ENCODE data around the gene MPHOSPH9.

The MPHOSPH9 gene

GRCh38 chr12:123133701-123134100 is 99.2 kb downstream of the MPHOSPH9 start:
- peaks cover 30% of the 10 kb centered on the region for H3K36me3 ChIP-seq
- no peaks in the 10 kb centered on the region for H4K20me1 ChIP-seq
- H3K9ac ChIP-seq, result no peak overlapping the region
- no peak for TF ChIP-seq Cebpa-rat (IDR thresholded peaks at IDR 0.05)
- peak overlapping the region; percentile 99 for H3K27ac ChIP-seq
- peak overlapping the region; percentile 94 for H3K4me2 ChIP-seq
- H3K9me3 ChIP-seq, result 0 out of 2 replicates have a peak, but pooled peaks cover 7% of the 10 kb centered on the region
- H3K4me3 ChIP-seq, result no peak overlapping the region
- H3K4me1 ChIP-seq, result peaks cover 94% of the 10 kb centered on the region
- H3K27me3 ChIP-seq, result no peaks in the 10 kb centered on the region

- Histone ChIP-seq H3K27ac (peak overlapping the region; percentile 99), H3K27me3 (no peaks in the 10 kb centered on the region), H3K36me3 (peaks cover 28% of the 10 kb centered on the region), H3K9me3 (0 out of 2 replicates have a peak, but pooled peaks cover 7% of the 10 kb centered on the region), H4K20me1 (no peaks in the 10 kb centered on the region), H3K9ac (peak overlapping the region; percentile 85; the same call in 1 of the 2 replicates), H3K4me1 (peaks cover 99% of the 10 kb centered on the region), H3K4me2 (peak overlapping the region; percentile 94), H3K4me3 (no peak overlapping the region)
- TF ChIP-seq Cebpa-rat (IDR thresholded peaks at IDR 0.05), result no peak
Observed at GRCh38 chr12:123132951-123133619, 99.9 kb downstream of the MPHOSPH9 start.

GRCh38 chr12:123131879-123132402 is 101.0 kb downstream of the MPHOSPH9 start:
- H3K4me3 ChIP-seq, result peak overlapping the region; percentile 40
- peaks cover 99% of the 10 kb centered on the region for H3K4me1 ChIP-seq
- peak overlapping the region; percentile 94 for H3K4me2 ChIP-seq
- peaks cover 16% of the 10 kb centered on the region for H3K36me3 ChIP-seq
- no peaks in the 10 kb centered on the region for H3K27me3 ChIP-seq
- H3K9me3 ChIP-seq, result 0 out of 2 replicates have a peak, but pooled peaks cover 8% of the 10 kb centered on the region
- peak overlapping the region; percentile 99 for H3K27ac ChIP-seq
- TF ChIP-seq Cebpa-rat (IDR thresholded peaks at IDR 0.05), result no peak
- no peaks in the 10 kb centered on the region for H4K20me1 ChIP-seq
- H3K9ac ChIP-seq, result peak overlapping the region; percentile 85

GRCh38 chr12:123131291-123131832 is 101.6 kb downstream of the MPHOSPH9 start:
- Histone ChIP-seq H3K4me1 (peaks cover 99% of the 10 kb centered on the region), H3K9ac (peak overlapping the region; percentile 85), H3K4me3 (peak overlapping the region; percentile 40), H4K20me1 (no peaks in the 10 kb centered on the region), H3K36me3 (peaks cover 16% of the 10 kb centered on the region), H3K27me3 (no peaks in the 10 kb centered on the region), H3K9me3 (peaks cover 13% of the 10 kb centered on the region; the same call in 1 of the 2 replicates), H3K4me2 (peak overlapping the region; percentile 94), H3K27ac (peak overlapping the region; percentile 99)
- TF ChIP-seq Cebpa-rat (IDR thresholded peaks at IDR 0.05), result no peak

GRCh38 chr12:123129621-123130020 is 103.3 kb downstream of the MPHOSPH9 start:
- peaks cover 6% of the 10 kb centered on the region; the same call in 1 of the 2 replicates for H3K9me3 ChIP-seq
- H3K9ac ChIP-seq, result no peak overlapping the region
- H3K4me2 ChIP-seq, result peak overlapping the region; percentile 94
- no peaks in the 10 kb centered on the region for H4K20me1 ChIP-seq
- H3K36me3 ChIP-seq, result peaks cover 6% of the 10 kb centered on the region; the same call in 1 of the 2 replicates
- H3K27ac ChIP-seq, result peak overlapping the region; percentile 99
- H3K4me3 ChIP-seq, result no peak overlapping the region
- peaks cover 87% of the 10 kb centered on the region for H3K4me1 ChIP-seq
- no peak for TF ChIP-seq Cebpa-rat (IDR thresholded peaks at IDR 0.05)
- no peaks in the 10 kb centered on the region for H3K27me3 ChIP-seq

GRCh38 chr12:123127182-123127495 is 105.8 kb downstream of the MPHOSPH9 start:
- Histone ChIP-seq H3K4me3 (no peak overlapping the region), H3K27me3 (no peaks in the 10 kb centered on the region), H3K9ac (no peak overlapping the region), H3K9me3 (peaks cover 6% of the 10 kb centered on the region; the same call in 1 of the 2 replicates), H3K4me1 (peaks cover 82% of the 10 kb centered on the region), H3K36me3 (no peaks in the 10 kb centered on the region), H4K20me1 (no peaks in the 10 kb centered on the region), H3K4me2 (peak overlapping the region; percentile 57), H3K27ac (peak overlapping the region; percentile 37; the same call in 1 of the 2 replicates)
- TF ChIP-seq Cebpa-rat (IDR thresholded peaks at IDR 0.05), result no peak

GRCh38 chr12:123126294-123127181 is 106.4 kb downstream of the MPHOSPH9 start:
- TF ChIP-seq Cebpa-rat (IDR thresholded peaks at IDR 0.05), result no peak
- Histone ChIP-seq H3K4me1 (peaks cover 82% of the 10 kb centered on the region), H3K9me3 (peaks cover 6% of the 10 kb centered on the region; the same call in 1 of the 2 replicates), H3K36me3 (no peaks in the 10 kb centered on the region), H3K4me2 (peak overlapping the region; percentile 57), H4K20me1 (no peaks in the 10 kb centered on the region), H3K9ac (no peak overlapping the region), H3K27ac (peak overlapping the region; percentile 37), H3K4me3 (no peak overlapping the region), H3K27me3 (no peaks in the 10 kb centered on the region)

GRCh38 chr12:123122626-123123025 is 110.3 kb downstream of the MPHOSPH9 start:
- Histone ChIP-seq H3K4me2 (peak overlapping the region; percentile 75), H3K4me3 (no peak overlapping the region), H3K36me3 (peaks cover 7% of the 10 kb centered on the region; the same call in 1 of the 2 replicates), H3K27ac (peak overlapping the region; percentile 42), H3K27me3 (no peaks in the 10 kb centered on the region), H3K9me3 (peaks cover 6% of the 10 kb centered on the region; the same call in 1 of the 2 replicates), H3K4me1 (peaks cover 74% of the 10 kb centered on the region), H4K20me1 (no peaks in the 10 kb centered on the region; the same call in 1 of the 2 replicates), H3K9ac (no peak overlapping the region)
- TF ChIP-seq Cebpa-rat (IDR thresholded peaks at IDR 0.05), result no peak

- TF ChIP-seq Cebpa-rat (IDR thresholded peaks at IDR 0.05), result no peak
- Histone ChIP-seq H3K9me3 (peaks cover 2% of the 10 kb centered on the region; the same call in 1 of the 2 replicates), H3K27me3 (no peaks in the 10 kb centered on the region), H3K4me3 (no peak overlapping the region), H3K36me3 (peaks cover 7% of the 10 kb centered on the region; the same call in 1 of the 2 replicates), H3K9ac (no peak overlapping the region), H3K4me1 (peaks cover 68% of the 10 kb centered on the region), H4K20me1 (no peaks in the 10 kb centered on the region; the same call in 1 of the 2 replicates), H3K27ac (peak overlapping the region; percentile 76), H3K4me2 (peak overlapping the region; percentile 75)
Observed at GRCh38 chr12:123121670-123122069, 111.3 kb downstream of the MPHOSPH9 start.
